SK-N-SH (cell line): ENCODE results near the gene ARID3A. TPM values are rescaled to one million over a fixed set of nuclear protein-coding genes. Genes with fewer than 3 reads are reported as not detected.

ENCODE experiments used
- CTCF ChIA-PET: fragments of 300-600, 350-600 bp; formaldehyde crosslinking; extraction: SDS; loops from one replicate; lab custom pipeline; 2021; lab: Yijun Ruan, JAX
- POLR2A ChIA-PET: fragments of 350-600 bp; sonication (Branson Sonifier 250); formaldehyde crosslinking; extraction: SDS; loops from one replicate; lab custom pipeline; 2020; ENCODE audit warnings: antibody characterized with exemption, inconsistent platforms; lab: Yijun Ruan, JAX
- DNase-seq: peaks from one replicate; pipeline ENCODE4 v3.0.0; 2012
- H2AFZ ChIP-seq: fragments of 200-600 bp; sonication (generic); 2 replicates; pipeline ENCODE4 v1.8.1; 2016; ENCODE audit warnings: antibody characterized with exemption, mild to moderate bottlenecking, low read depth
- H3F3A ChIP-seq: fragments of 200-600 bp; sonication (generic); replicated peaks from 2 replicates; pipeline ENCODE3; 2016; ENCODE audit warnings: antibody characterized with exemption, mild to moderate bottlenecking; ENCODE audit not compliant: insufficient read depth
- H3K27ac ChIP-seq, 2 experiments: fragments of 200-500 bp in 1 of 2; fragments of 200-600 bp in 1 of 2; sonication (Bioruptor generic) in 1 of 2; sonication (generic), shearing (Covaris generic) in 1 of 2; 2 replicates each; pipeline versions ENCODE4 v1.5.1 to v1.6.1; 2014 to 2016; ENCODE audit warnings: low read depth in 2 of 2, inconsistent platforms in 1 of 2, low read length in 1 of 2, mild to moderate bottlenecking in 1 of 2, mixed read lengths in 1 of 2
- H3K27me3 ChIP-seq: fragments of 200-600 bp; sonication (generic), shearing (Covaris generic); 2 replicates; pipeline ENCODE4 v1.6.1; 2016; ENCODE audit warnings: mixed run types; ENCODE audit not compliant: insufficient read depth
- H3K36me3 ChIP-seq, 2 experiments: fragments of 200-500 bp in 1 of 2; fragments of 200-600 bp in 1 of 2; sonication (Bioruptor generic) in 1 of 2; sonication (generic) in 1 of 2; replicated peaks in 1 of 2; 2 replicates each; pipeline versions ENCODE3 to v1.5.1; 2014 to 2016; ENCODE audit warnings: low read length in 1 of 2, mild to moderate bottlenecking in 1 of 2; ENCODE audit not compliant: insufficient read depth in 2 of 2, control insufficient read depth in 1 of 2
- H3K4me1 ChIP-seq, 2 experiments: fragments of 200-500 bp in 1 of 2; fragments of 200-600 bp in 1 of 2; sonication (Bioruptor generic) in 1 of 2; sonication (generic), shearing (Covaris generic) in 1 of 2; 2 replicates each; pipeline versions ENCODE4 v1.5.1 to v1.6.1; 2014 to 2016; ENCODE audit warnings: low read depth in 1 of 2, low read length in 1 of 2, mixed run types in 1 of 2; ENCODE audit not compliant: insufficient read depth in 2 of 2, control insufficient read depth in 1 of 2
- H3K4me2 ChIP-seq: fragments of 200-600 bp; sonication (generic), shearing (Covaris generic); 2 replicates; pipeline ENCODE4 v1.6.1; 2017; ENCODE audit warnings: mixed run types
- H3K4me3 ChIP-seq, 2 experiments: fragments of 200-500 bp in 1 of 2; fragments of 200-600 bp in 1 of 2; sonication (Bioruptor generic) in 1 of 2; sonication (generic), shearing (Covaris generic) in 1 of 2; 2 replicates each; pipeline versions ENCODE4 v1.5.1 to v1.8.1; 2014 to 2016; ENCODE audit warnings: low read depth in 2 of 2, inconsistent platforms in 1 of 2, low read length in 1 of 2, mild to moderate bottlenecking in 1 of 2, mixed read lengths in 1 of 2, moderate library complexity in 1 of 2
- H3K79me2 ChIP-seq: fragments of 200-600 bp; sonication (generic); 2 replicates; pipeline ENCODE4 v1.8.1; 2017; ENCODE audit warnings: mild to moderate bottlenecking; ENCODE audit not compliant: insufficient read depth
- H3K9ac ChIP-seq: fragments of 200-600 bp; sonication (generic); 2 replicates; pipeline ENCODE4 v1.6.1; 2017; ENCODE audit warnings: mixed run types
- H3K9me2 ChIP-seq: fragments of 200-600 bp; sonication (generic); 2 replicates; pipeline ENCODE4 v1.6.1; 2017; ENCODE audit warnings: mixed run types
- H3K9me3 ChIP-seq: fragments of 200-600 bp; sonication (generic); 2 replicates; pipeline ENCODE4 v1.6.1; 2017; ENCODE audit warnings: mixed run types, mild to moderate bottlenecking, moderate library complexity
- H4K20me1 ChIP-seq: fragments of 200-600 bp; sonication (generic); 2 replicates; pipeline ENCODE4 v1.6.1; 2017; ENCODE audit warnings: mild to moderate bottlenecking, mixed run types; ENCODE audit not compliant: insufficient read depth
- CTCF ChIP-seq: fragments of 200-600 bp; sonication (generic); IDR thresholded peaks from 2 replicates; pipeline ENCODE4 v1.6.1; 2017; ENCODE audit warnings: antibody characterized with exemption, mild to moderate bottlenecking, moderate library complexity
- EP300 ChIP-seq, 2 experiments: IDR thresholded peaks; 2 replicates each; pipeline versions ENCODE4 v1.4.0 to v1.6.1; 2012; ENCODE audit warnings: borderline replicate concordance in 1 of 2, low read depth in 1 of 2, low read length in 1 of 2
- EZH2phosphoT487 ChIP-seq: fragments of 200-600 bp; sonication (generic); IDR thresholded peaks from 2 replicates; pipeline ENCODE4 v1.6.1; 2017; ENCODE audit warnings: low read depth, mixed run types, mild to moderate bottlenecking, antibody characterized with exemption, moderate library complexity, borderline replicate concordance
- GABPA ChIP-seq: IDR thresholded peaks from 2 replicates; pipeline ENCODE4 v1.4.0; 2012; ENCODE audit warnings: low read depth, mild to moderate bottlenecking
- PBX3 ChIP-seq: IDR thresholded peaks from 2 replicates; pipeline ENCODE4; 2012
- RAD21 ChIP-seq: IDR thresholded peaks from 2 replicates; pipeline ENCODE4 v1.6.1; 2012; ENCODE audit warnings: mild to moderate bottlenecking, low read length
- RFX5 ChIP-seq: IDR thresholded peaks from 2 replicates; pipeline ENCODE4 v1.6.1; 2012; ENCODE audit warnings: mild to moderate bottlenecking, improper control_type of control experiment, low read length
- RXRA ChIP-seq: IDR thresholded peaks from 2 replicates; pipeline ENCODE4 v1.4.0; 2012; ENCODE audit warnings: low read depth, mild to moderate bottlenecking, borderline replicate concordance
- TCF12 ChIP-seq: IDR thresholded peaks from 2 replicates; pipeline ENCODE4 v1.4.0; 2012
- WGBS: methylation state at CpG from one replicate; pipeline ENCODE4 v1.1.6; 2017; ENCODE audit warnings: low lambda C conversion rate; 5-methylcytosine and 5-hydroxymethylcytosine counted together
- polyA plus RNA-seq, 3 experiments: library from polyadenylated mRNA; depleted of rRNA; stranded (reverse); fragments of >200 nt; gene quantifications; 2 replicates each; pipeline ENCODE4 v1.2.3, GENCODE V29; 2012
- TF ChIP-seq, protein P1 (sequence below): IDR thresholded peaks from 2 replicates; pipeline ENCODE4 v1.4.0; 2012; ENCODE audit warnings: low read depth, borderline replicate concordance
- TF ChIP-seq, protein P2 (sequence below): IDR thresholded peaks from 2 replicates; pipeline ENCODE4 v1.4.0; 2012; ENCODE audit warnings: low read depth, borderline replicate concordance

ARID3A gene
- polyA plus RNA-seq, 1 of the 3 experiments (the other 2 are of a cell fraction), result 8.6 TPM

DNA sequence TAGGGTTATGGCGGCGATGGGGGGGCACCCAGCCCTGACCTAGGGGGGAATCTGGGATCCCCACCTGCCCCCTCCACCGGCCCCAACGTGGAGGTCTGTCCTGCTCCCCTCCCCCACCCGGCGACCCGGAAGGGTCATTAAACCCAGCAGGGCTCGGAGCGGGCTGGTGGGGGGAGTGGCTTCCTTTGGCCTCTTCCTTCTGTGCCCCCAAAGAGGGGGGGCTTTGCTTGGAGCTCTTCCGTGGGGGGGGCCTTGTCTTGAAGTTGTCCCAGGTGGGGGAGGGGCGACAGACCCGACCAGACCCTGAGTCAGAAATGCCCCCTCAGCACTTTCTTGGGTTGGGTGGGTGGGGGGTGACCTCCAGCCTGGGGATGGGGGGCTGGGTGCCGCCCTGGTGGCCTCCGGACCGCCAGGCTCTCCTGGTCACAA is 1.5 kb downstream of the ARID3A start (continued):
- TF ChIP-seq, protein P1, sequence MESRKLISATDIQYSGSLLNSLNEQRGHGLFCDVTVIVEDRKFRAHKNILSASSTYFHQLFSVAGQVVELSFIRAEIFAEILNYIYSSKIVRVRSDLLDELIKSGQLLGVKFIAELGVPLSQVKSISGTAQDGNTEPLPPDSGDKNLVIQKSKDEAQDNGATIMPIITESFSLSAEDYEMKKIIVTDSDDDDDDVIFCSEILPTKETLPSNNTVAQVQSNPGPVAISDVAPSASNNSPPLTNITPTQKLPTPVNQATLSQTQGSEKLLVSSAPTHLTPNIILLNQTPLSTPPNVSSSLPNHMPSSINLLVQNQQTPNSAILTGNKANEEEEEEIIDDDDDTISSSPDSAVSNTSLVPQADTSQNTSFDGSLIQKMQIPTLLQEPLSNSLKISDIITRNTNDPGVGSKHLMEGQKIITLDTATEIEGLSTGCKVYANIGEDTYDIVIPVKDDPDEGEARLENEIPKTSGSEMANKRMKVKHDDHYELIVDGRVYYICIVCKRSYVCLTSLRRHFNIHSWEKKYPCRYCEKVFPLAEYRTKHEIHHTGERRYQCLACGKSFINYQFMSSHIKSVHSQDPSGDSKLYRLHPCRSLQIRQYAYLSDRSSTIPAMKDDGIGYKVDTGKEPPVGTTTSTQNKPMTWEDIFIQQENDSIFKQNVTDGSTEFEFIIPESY, result no peak
- TF ChIP-seq GABPA, result no peak
- TF ChIP-seq, all 33 proteins: peak for 0

- H3K27me3 ChIP-seq, result no peaks in the 10 kb centered on the region
- H3K27ac ChIP-seq, result peak overlapping the region in 1 of 2 experiments; percentile 85; a peak in 2 of 4 replicates
- H3K79me2 ChIP-seq, result peaks cover 30% of the 10 kb centered on the region
- H3K4me1 ChIP-seq, result peaks cover 11 to 28% of the 10 kb centered on the region in 2 experiments; a peak in 2 of 4 replicates
- TF ChIP-seq CTCF (no peak), RFX5 (no peak), EP300 (IDR thresholded peaks at IDR 0.05; ENCODE audit: borderline replicate concordance in 1 of 2, low read depth in 1 of 2, low read length in 1 of 2) (no peak), PBX3 (no peak), GABPA (no peak), EZH2phosphoT487 (no peak), TCF12 (no peak), RXRA (no peak), RAD21 (no peak)
- TF ChIP-seq, protein P2, sequence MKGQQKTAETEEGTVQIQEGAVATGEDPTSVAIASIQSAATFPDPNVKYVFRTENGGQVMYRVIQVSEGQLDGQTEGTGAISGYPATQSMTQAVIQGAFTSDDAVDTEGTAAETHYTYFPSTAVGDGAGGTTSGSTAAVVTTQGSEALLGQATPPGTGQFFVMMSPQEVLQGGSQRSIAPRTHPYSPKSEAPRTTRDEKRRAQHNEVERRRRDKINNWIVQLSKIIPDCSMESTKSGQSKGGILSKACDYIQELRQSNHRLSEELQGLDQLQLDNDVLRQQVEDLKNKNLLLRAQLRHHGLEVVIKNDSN, result no peak
- TF ChIP-seq, all 33 proteins: peak for 0
- no peak for DNase-seq
- H3F3A ChIP-seq, result peaks cover 6% of the 10 kb centered on the region
- no peaks in the 10 kb centered on the region for H3K9me2 ChIP-seq
- WGBS, result 90% methylated on average over 2 of the region's 12 CpGs
- CTCF ChIA-PET, result interaction anchor here (1.0 to 2.1 kb wide), 2 partner anchors 55 to 57 kb away, joined by 6 to 8 read pairs; partner anchors contain the start of gene WDR18
- peaks cover 0 to 9% of the 10 kb centered on the region in 2 experiments for H3K36me3 ChIP-seq
- H2AFZ ChIP-seq, result no peak overlapping the region
- POLR2A ChIA-PET, result no interaction called here
- H3K9ac ChIP-seq, result no peak overlapping the region
- peak overlapping the region in 1 of 2 experiments; percentile 86; a peak in 2 of 4 replicates for H3K4me3 ChIP-seq
- H3K4me2 ChIP-seq, result peak overlapping the region; percentile 91; the same call in 1 of the 2 replicates
- no peaks in the 10 kb centered on the region for H4K20me1 ChIP-seq
- no peaks in the 10 kb centered on the region for H3K9me3 ChIP-seq
Measured at GRCh38 chr19:927780-928401, 2.1 kb downstream of the ARID3A start.
